Endothelial cell of umbilical vein (primary cell): ENCODE results near the gene MARS1. TPM values are rescaled to one million over a fixed set of nuclear protein-coding genes. Genes with fewer than 3 reads are reported as not detected.

Source experiments
- BruUV-seq: library from RNA; stranded (reverse); fragments of 400-500 nt; replicated peaks from 2 replicates; lab custom pipeline; 2021; lab: Mats Ljungman, UMichigan
- CTCF ChIA-PET: fragments of 300-600, 350-600 bp; sonication (Branson Sonifier 250); formaldehyde crosslinking; loops from one replicate; lab custom pipeline; 2021; ENCODE audit warnings: antibody characterized with exemption, inconsistent platforms; lab: Charles Lee
- POLR2A ChIA-PET: fragments of 300-600, 350-600 bp; sonication (Branson Sonifier 250); formaldehyde crosslinking; loops from one replicate; lab custom pipeline; 2021; ENCODE audit warnings: antibody characterized with exemption, inconsistent platforms; lab: Charles Lee
- DNase-seq: peaks from one replicate; pipeline ENCODE4 v3.0.0-alpha.2; 2011; ENCODE audit warnings: low read depth, low spot score
- FAIRE-seq: peaks from 2 replicates; lab custom pipeline; 2011; peaks lifted over from hg19 to GRCh38; lab: Jason Lieb, UNC
- H2AFZ ChIP-seq: 2 replicates; pipeline ENCODE4 v1.6.0; 2012; ENCODE audit warnings: low read depth, low read length, control low read depth, inconsistent platforms
- H3K27ac ChIP-seq: 2 replicates; pipeline ENCODE4 v1.5.1; 2011; ENCODE audit warnings: low read depth, mild to moderate bottlenecking, control low read depth, low read length, moderate library complexity; ENCODE audit not compliant: insufficient read depth
- H3K27me3 ChIP-seq, 2 experiments: 2 replicates each; pipeline versions ENCODE4 v1.6.0 to v1.6.1; 2011; ENCODE audit warnings: low read length in 2 of 2, mixed read lengths in 1 of 2; ENCODE audit not compliant: control insufficient read depth in 2 of 2, insufficient read depth in 2 of 2
- H3K36me3 ChIP-seq, 2 experiments: 2 replicates in 1 of 2; 3 replicates in 1 of 2; pipeline ENCODE4 v1.5.1; 2011; ENCODE audit warnings: low read length in 2 of 2, mild to moderate bottlenecking in 1 of 2, moderate library complexity in 1 of 2; ENCODE audit not compliant: control insufficient read depth in 2 of 2, insufficient read depth in 2 of 2; ENCODE audit errors: extremely low read depth in 1 of 2
- H3K4me1 ChIP-seq: 3 replicates; pipeline ENCODE4 v1.5.1; 2011; ENCODE audit warnings: mild to moderate bottlenecking, low read length; ENCODE audit not compliant: control insufficient read depth, insufficient read depth; ENCODE audit errors: extremely low read depth
- H3K4me2 ChIP-seq: 2 replicates; pipeline ENCODE4 v1.6.1; 2011; ENCODE audit warnings: low read length, control low read depth, mixed read lengths; ENCODE audit not compliant: insufficient read depth
- H3K4me3 ChIP-seq, 3 experiments: fragments of 200-600 bp in 1 of 3; sonication (generic), shearing (Covaris generic) in 1 of 3; replicated peaks in 1 of 3; 2 replicates each; pipeline ENCODE4 v1.5.1; 2011 to 2016; ENCODE audit warnings: control low read depth in 3 of 3, low read length in 3 of 3, mild to moderate bottlenecking in 2 of 3, inconsistent platforms in 1 of 3, low read depth in 1 of 3, moderate library complexity in 1 of 3; ENCODE audit not compliant: insufficient read depth in 1 of 3
- H3K79me2 ChIP-seq: 2 replicates; pipeline ENCODE4 v1.6.0; 2012; ENCODE audit warnings: low read length, inconsistent platforms; ENCODE audit not compliant: control insufficient read depth, insufficient read depth
- H3K9ac ChIP-seq: replicated peaks from 2 replicates; pipeline ENCODE3; 2011; ENCODE audit warnings: low read length, control low read depth; ENCODE audit not compliant: insufficient read depth; ENCODE audit errors: extremely low read depth
- H3K9me1 ChIP-seq: replicated peaks from 3 replicates; pipeline ENCODE4 v1.6.0; 2011; ENCODE audit warnings: mild to moderate bottlenecking, low read length; ENCODE audit not compliant: control insufficient read depth, insufficient read depth; ENCODE audit errors: extremely low read depth
- H3K9me3 ChIP-seq: replicated peaks from 2 replicates; pipeline ENCODE4 v1.5.1; 2012; ENCODE audit warnings: low read length, inconsistent platforms; ENCODE audit not compliant: control insufficient read depth, insufficient read depth
- H4K20me1 ChIP-seq: replicated peaks from 2 replicates; pipeline ENCODE3; 2011; ENCODE audit warnings: mild to moderate bottlenecking, low read length; ENCODE audit not compliant: control insufficient read depth, insufficient read depth; ENCODE audit errors: extremely low read depth
- CTCF ChIP-seq, 2 donors: IDR thresholded peaks; 1 replicate in 1 of 2; 2 replicates in 1 of 2; pipeline ENCODE4 v1.5.1; 2011; ENCODE audit warnings: low read length in 2 of 2, mild to moderate bottlenecking in 2 of 2, moderate library complexity in 2 of 2, control low read depth in 1 of 2, inconsistent platforms in 1 of 2, low read depth in 1 of 2; ENCODE audit not compliant: insufficient read depth in 1 of 2; ENCODE audit errors: extremely low read depth in 1 of 2
- EZH2 ChIP-seq: IDR thresholded peaks from 2 replicates; pipeline ENCODE4 v1.6.1; 2012; ENCODE audit warnings: borderline replicate concordance, low read depth, mild to moderate bottlenecking, moderate library complexity, low read length, inconsistent platforms; ENCODE audit not compliant: severe bottlenecking
- FOS ChIP-seq: IDR thresholded peaks from 2 replicates; pipeline ENCODE4 v1.6.1; 2011; ENCODE audit warnings: mild to moderate bottlenecking, low read length, moderate library complexity, borderline replicate concordance; ENCODE audit not compliant: insufficient read depth
- GATA2 ChIP-seq: IDR thresholded peaks from 2 replicates; pipeline ENCODE4 v1.7.0; 2011; ENCODE audit warnings: low read depth, mild to moderate bottlenecking, moderate library complexity, mixed read lengths, low read length; ENCODE audit not compliant: insufficient read length, insufficient read depth
- JUN ChIP-seq: IDR thresholded peaks from 2 replicates; pipeline ENCODE4 v1.6.1; 2011; ENCODE audit warnings: borderline replicate concordance, low read depth; ENCODE audit not compliant: insufficient read length, insufficient read depth
- MAX ChIP-seq: IDR thresholded peaks from 2 replicates; pipeline ENCODE4 v1.6.1; 2011; ENCODE audit not compliant: insufficient read depth, insufficient read length
- MYC ChIP-seq: IDR thresholded peaks from one replicate; pipeline ENCODE4 v1.6.1; 2011; ENCODE audit warnings: mild to moderate bottlenecking, low read depth, low read length
- POLR2A ChIP-seq: IDR thresholded peaks from 2 replicates; pipeline ENCODE4 v1.6.1; 2012; ENCODE audit warnings: low read depth, mild to moderate bottlenecking, control low read depth, low read length
- POLR2AphosphoS5 ChIP-seq: IDR thresholded peaks from 2 replicates; pipeline ENCODE4 v1.6.1; 2012; ENCODE audit warnings: low read depth, mild to moderate bottlenecking, control low read depth, low read length, moderate library complexity; ENCODE audit not compliant: insufficient read depth
- dilution Hi-C: fragments of 300-500 bp; cut with MboI; formaldehyde crosslinking; loops from one replicate; pipeline ENCODE4 v1.15.0; 2019; ENCODE audit warnings: low sequenced_read_pairs; ENCODE audit not compliant: extremely low pct_ligation_motif_present
- intact Hi-C: fragments of 100-400 bp; cut with micrococcal nuclease; formaldehyde crosslinking; loops from one replicate; pipeline ENCODE4 v1.10.0; 2022
- polyA plus RNA-seq, 4 experiments: library from polyadenylated mRNA; depleted of rRNA in 3 of 4; stranded (reverse) in 3 of 4; unstranded in 1 of 4; fragments of >200 nt; gene quantifications; 2 replicates each; pipeline versions ENCODE4 v1.2.1 to v1.2.3, GENCODE V29; 2011 to 2012; ENCODE audit warnings: missing spikeins in 1 of 4
- total RNA-seq: library from RNA; stranded (reverse); gene quantifications from 2 replicates; pipeline ENCODE4 v1.2.3, GENCODE V29; 2021

MARS1 gene
- total and polyA plus RNA-seq, 2 donors (not counting 3 experiments of a cell fraction or from before 2014, with no cell fraction given), result 118 to 212 TPM

GRCh38 chr12:57535764-57536596, 48.1 kb downstream of the MARS1 start:
- H4K20me1 ChIP-seq, result no peaks in the 10 kb centered on the region
- intact Hi-C loops, result no loop called here
- FAIRE-seq (no peak), DNase-seq (no peak)
- no peak overlapping the region for H2AFZ ChIP-seq
- no peak overlapping the region for H3K4me2 ChIP-seq
- H3K9me3 ChIP-seq, result no peaks in the 10 kb centered on the region
- H3K27ac ChIP-seq, result no peak overlapping the region
- no peaks in the 10 kb centered on the region for H3K4me1 ChIP-seq
- no TSS peak for BruUV-seq
- H3K79me2 ChIP-seq, result no peaks in the 10 kb centered on the region
- H3K9me1 ChIP-seq, result no peaks in the 10 kb centered on the region
- no peaks in the 10 kb centered on the region for H3K27me3 ChIP-seq
- H3K4me3 ChIP-seq, result no peak overlapping the region
- no peak overlapping the region for H3K9ac ChIP-seq
- ChIA-PET POLR2A (no interaction called here), CTCF (no interaction called here)
- TF ChIP-seq GATA2 (no peak), MYC (no peak), POLR2AphosphoS5 (no peak), FOS (no peak), EZH2 (no peak), JUN (no peak), POLR2A (no peak), CTCF (IDR thresholded peaks at IDR 0.05; ENCODE audit: extremely low read depth in 1 of 2, insufficient read depth in 1 of 2, low read depth in 1 of 2, low read length in 2 of 2) (no peak), MAX (no peak)
- dilution Hi-C loops, result no loop called here
- peaks cover 21 to 43% of the 10 kb centered on the region in 2 experiments for H3K36me3 ChIP-seq
